ENCODE data around the gene AHNAK2.

Gene AHNAK2

DNA sequence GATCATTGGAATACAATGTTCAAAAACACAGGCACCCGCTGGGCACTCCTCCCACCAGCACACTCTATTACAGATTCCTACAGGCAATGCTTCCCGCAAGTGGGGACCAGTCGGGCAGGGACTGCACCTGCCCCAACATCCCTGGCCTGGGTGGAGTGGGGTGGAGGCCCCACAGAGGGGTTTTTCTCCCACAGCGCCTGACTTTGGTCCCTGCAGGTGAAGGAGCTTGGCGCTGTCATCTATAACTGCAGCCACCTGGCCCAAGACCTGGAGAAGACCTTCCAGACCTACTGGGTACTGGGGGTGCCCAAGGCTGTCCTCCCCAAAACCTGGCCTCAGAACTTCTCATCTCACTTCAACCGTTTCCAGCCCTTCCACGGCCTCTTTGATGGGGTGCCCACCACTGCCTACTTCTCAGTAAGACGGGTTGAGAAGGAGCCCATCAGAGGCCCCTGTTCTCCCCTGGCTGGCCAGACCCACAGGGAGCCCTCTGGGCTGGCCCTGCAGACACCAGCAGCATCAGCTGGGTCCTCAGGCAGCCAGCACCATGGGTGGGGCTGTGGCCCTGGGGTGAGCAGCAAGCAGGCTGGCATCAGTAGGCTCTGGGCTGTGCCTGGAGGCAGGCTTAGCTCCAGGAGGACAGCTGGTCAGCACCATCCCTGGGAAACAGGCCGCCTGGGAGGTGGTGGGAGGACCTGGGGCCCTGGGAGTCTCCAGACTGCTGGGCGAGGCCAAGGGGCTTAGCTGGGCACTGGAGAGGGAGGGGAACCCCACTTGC lies 47.5 kb downstream of the AHNAK2 start:
- no peaks in the 10 kb centered on the region for H3K36me3 ChIP-seq (ENCODE audit: insufficient read depth, low read length)
- H3K9ac ChIP-seq (ENCODE audit: low read depth, low read length): no peak overlapping the region
- no peak overlapping the region for H3K27ac ChIP-seq (ENCODE audit: low read depth, low read length)
- no peaks in the 10 kb centered on the region for H3K9me3 ChIP-seq (ENCODE audit: insufficient read depth, low read depth, low read length)
- H3K4me3 ChIP-seq (ENCODE audit: low read length): no peak overlapping the region
- peaks cover 53% of the 10 kb centered on the region for H3K27me3 ChIP-seq (ENCODE audit: insufficient read depth, low read length)
- H3K4me1 ChIP-seq (ENCODE audit: insufficient read depth, low read length): no peaks in the 10 kb centered on the region
- whole genome bisulfite sequencing: 90% methylated on average over 10 of the region's 10 CpGs

DNA sequence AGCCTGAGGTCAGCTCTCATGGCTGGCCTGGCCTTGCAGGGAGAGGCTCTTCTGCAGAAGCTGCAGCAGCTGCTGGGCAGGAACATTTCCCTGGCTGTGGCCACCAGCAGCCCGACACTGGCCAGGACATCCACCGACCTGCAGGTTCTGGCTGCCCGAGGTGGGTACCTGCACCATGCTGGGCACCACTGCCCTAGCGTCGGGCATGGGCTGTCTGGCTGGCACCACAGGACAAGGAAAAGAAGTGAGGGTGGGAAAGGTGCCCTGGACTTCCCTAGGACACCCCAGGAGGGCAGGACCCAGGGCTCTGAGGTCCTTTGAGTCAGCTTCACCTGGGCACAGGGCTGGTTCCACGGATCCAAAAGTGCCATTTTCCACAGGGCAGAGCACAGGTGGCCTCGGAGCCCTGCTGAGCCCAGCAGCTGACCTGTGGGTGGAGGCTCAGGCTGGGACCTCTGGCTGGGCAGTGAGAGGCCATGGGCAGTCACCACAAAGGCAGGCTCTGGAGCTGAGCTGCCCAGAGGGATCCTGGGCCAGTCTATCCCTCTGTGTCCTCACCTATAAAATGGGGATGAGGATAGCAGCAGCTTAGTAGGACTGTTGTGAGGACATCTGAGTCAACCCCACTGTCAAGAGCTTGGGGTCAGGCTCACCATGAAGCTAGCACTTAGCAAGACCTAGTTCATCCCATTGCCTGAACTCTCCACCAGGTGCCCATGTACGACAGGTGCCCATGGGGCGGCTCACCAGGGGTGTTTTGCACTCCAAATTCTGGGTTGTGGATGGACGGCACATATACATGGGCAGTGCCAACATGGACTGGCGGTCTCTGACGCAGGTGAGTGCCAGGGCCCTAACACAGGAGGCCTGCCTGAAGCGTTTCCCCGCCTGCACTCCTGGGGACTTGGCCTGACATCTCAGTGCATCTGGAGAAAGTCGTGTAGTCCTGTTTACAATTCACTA lies 48.6 kb downstream of the AHNAK2 start:
- peaks cover 42% of the 10 kb centered on the region for H3K27me3 ChIP-seq (ENCODE audit: insufficient read depth, low read length)
- no peaks in the 10 kb centered on the region for H3K36me3 ChIP-seq (ENCODE audit: insufficient read depth, low read length)
- H3K9ac ChIP-seq (ENCODE audit: low read depth, low read length): no peak overlapping the region
- no peaks in the 10 kb centered on the region for H3K9me3 ChIP-seq (ENCODE audit: insufficient read depth, low read depth, low read length)
- no peaks in the 10 kb centered on the region for H3K4me1 ChIP-seq (ENCODE audit: insufficient read depth, low read length)
- no peak overlapping the region for H3K27ac ChIP-seq (ENCODE audit: low read depth, low read length)
- H3K4me3 ChIP-seq (ENCODE audit: low read length): no peak overlapping the region
- 91% methylated on average over 15 of the region's 15 CpGs for WGBS

DNA sequence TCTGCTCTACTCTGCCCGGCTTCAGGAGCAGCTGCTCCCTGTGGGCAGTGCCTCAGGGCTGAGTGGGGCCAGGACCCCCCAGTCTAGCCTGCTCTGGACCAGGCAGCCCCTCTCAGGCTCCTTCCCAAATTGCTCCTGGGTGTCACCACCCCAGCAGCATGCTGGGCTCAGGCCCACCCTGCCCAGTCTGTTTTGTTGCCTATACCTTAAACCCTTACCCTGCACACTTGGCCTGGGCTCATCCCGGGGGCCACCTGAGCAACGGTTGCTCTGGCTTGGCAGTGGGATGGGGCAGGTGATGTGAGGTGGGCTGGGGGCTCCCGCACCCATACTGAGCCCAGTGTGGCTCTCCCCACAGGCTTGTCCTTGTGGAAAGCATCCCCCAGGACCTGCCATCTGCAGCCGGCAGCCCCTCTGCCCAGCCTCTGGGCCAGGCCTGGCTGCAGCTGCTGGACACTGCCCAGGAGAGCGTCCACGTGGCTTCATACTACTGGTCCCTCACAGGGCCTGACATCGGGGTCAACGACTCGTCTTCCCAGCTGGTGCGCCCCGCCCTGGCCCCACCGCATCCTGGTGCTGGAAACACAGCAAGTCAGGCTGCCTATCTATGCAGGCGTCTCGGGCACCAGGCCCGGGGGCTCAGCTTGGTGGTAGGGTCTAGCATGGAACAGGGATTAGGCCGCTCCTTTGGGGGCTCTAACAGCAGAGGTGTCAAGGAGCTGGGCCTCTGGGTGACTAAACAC lies 49.6 kb downstream of the AHNAK2 start:
- Histone ChIP-seq H3K27me3 (ENCODE audit: insufficient read depth, low read length) (peaks cover 35% of the 10 kb centered on the region), H3K36me3 (ENCODE audit: insufficient read depth, low read length) (no peaks in the 10 kb centered on the region), H3K4me3 (ENCODE audit: low read length) (no peak overlapping the region), H3K9me3 (ENCODE audit: insufficient read depth, low read depth, low read length) (peaks cover 3% of the 10 kb centered on the region; the same call in 1 of the 2 replicates), H3K9ac (ENCODE audit: low read depth, low read length) (no peak overlapping the region), H3K4me1 (ENCODE audit: insufficient read depth, low read length) (no peaks in the 10 kb centered on the region), H3K27ac (ENCODE audit: low read depth, low read length) (no peak overlapping the region)
- whole genome bisulfite sequencing: 91% methylated on average over 17 of the region's 17 CpGs

DNA sequence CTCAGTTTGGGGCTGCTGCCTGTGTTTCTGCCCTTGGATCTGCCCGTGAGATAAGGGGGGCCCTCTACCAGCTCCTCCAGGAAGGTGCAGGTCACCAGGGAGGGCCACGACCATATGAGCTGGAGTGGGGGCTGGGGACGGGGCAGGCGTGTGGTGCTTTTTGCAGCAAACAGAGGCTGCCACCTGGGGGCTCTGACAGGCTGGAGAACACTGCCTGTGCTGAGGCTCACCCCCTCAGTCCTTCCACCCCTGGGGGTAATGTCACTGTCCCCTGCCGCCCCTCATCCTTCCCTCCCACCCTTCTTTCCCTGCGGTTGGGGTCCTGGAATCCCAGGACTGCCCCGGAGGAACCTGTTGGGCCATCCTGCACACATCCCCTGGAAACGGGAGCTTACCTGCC lies 50.3 kb downstream of the AHNAK2 start:
- H3K4me3 ChIP-seq (ENCODE audit: low read length): no peak overlapping the region
- no peak overlapping the region for H3K27ac ChIP-seq (ENCODE audit: low read depth, low read length)
- H3K27me3 ChIP-seq (ENCODE audit: insufficient read depth, low read length): peaks cover 31% of the 10 kb centered on the region
- 75% methylated on average over 8 of the region's 8 CpGs for WGBS
- H3K36me3 ChIP-seq (ENCODE audit: insufficient read depth, low read length): no peaks in the 10 kb centered on the region
- no peak overlapping the region for H3K9ac ChIP-seq (ENCODE audit: low read depth, low read length)
- H3K4me1 ChIP-seq (ENCODE audit: insufficient read depth, low read length): no peaks in the 10 kb centered on the region
- H3K9me3 ChIP-seq (ENCODE audit: insufficient read depth, low read depth, low read length): peaks cover 3% of the 10 kb centered on the region; the same call in 1 of the 2 replicates

DNA sequence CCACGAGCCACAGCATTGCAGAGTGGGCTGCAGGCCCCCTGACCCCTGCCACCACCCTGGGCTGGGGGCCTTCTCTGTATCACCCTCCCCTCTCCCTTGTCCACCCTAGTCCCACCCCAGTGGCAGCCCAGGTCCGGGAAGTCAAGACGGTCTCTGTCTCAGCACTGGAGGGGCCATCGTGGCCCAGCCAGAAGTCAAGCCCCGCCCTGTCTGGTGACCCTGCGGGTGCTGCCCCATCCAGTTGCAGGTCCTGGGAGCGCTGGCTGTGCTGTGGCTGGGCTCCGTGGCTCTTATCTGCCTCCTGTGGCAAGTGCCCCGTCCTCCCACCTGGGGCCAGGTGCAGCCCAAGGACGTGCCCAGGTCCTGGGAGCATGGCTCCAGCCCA lies 50.8 kb downstream of the AHNAK2 start:
- H3K4me1 ChIP-seq (ENCODE audit: insufficient read depth, low read length): no peaks in the 10 kb centered on the region
- H3K36me3 ChIP-seq (ENCODE audit: insufficient read depth, low read length): no peaks in the 10 kb centered on the region
- H3K4me3 ChIP-seq (ENCODE audit: low read length): no peak overlapping the region
- 86% methylated on average over 10 of the region's 10 CpGs for WGBS
- H3K9me3 ChIP-seq (ENCODE audit: insufficient read depth, low read depth, low read length): peaks cover 3% of the 10 kb centered on the region; the same call in 1 of the 2 replicates
- peaks cover 26% of the 10 kb centered on the region for H3K27me3 ChIP-seq (ENCODE audit: insufficient read depth, low read length)
- H3K27ac ChIP-seq (ENCODE audit: low read depth, low read length): no peak overlapping the region
- H3K9ac ChIP-seq (ENCODE audit: low read depth, low read length): no peak overlapping the region

DNA sequence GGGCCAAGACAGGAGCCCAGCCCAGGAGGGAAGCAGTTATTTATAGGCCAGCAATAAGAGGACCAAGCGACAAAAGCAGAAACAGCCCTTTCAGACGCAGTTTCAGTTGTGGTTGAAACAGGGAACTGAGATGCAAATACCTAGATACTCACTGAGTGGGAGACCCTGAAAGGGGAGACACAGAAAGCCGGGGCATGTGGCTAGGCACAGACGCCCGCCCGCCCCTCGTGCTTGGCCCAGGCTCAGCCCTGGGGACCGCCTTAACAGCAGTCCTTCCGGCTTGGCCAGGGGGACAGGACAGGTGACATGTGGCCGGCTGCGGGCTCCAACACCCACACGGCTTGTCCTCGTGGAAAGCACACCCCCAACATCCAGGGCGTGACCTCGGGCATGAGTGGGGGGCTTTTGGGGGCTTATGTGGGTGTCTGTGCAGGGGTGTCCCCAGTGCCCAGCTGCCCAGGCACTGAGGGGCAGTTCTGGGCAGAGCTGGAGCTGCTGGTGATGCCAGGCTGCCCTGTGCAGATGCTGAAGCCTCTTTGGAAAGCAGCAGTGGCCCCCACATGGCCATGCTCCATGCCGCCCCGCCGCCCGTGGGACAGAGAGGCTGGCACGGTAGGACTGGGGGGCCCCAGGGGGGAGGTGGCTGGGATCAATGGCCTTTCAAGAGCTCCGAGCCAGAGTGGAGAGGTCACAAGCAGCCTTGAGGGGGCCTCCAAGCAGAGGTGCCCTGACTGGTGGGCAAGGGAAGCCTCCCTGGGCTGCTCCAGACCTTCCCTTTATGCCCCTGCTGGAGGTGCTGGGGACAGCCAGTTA lies 51.3 kb downstream of the AHNAK2 start:
- no peaks in the 10 kb centered on the region for H3K36me3 ChIP-seq (ENCODE audit: insufficient read depth, low read length)
- 92% methylated on average over 21 of the region's 21 CpGs for WGBS
- H3K27me3 ChIP-seq (ENCODE audit: insufficient read depth, low read length): peaks cover 20% of the 10 kb centered on the region
- no peak overlapping the region for H3K4me3 ChIP-seq (ENCODE audit: low read length)
- H3K9ac ChIP-seq (ENCODE audit: low read depth, low read length): no peak overlapping the region
- no peak overlapping the region for H3K27ac ChIP-seq (ENCODE audit: low read depth, low read length)
- H3K9me3 ChIP-seq (ENCODE audit: insufficient read depth, low read depth, low read length): peaks cover 3% of the 10 kb centered on the region; the same call in 1 of the 2 replicates
- no peaks in the 10 kb centered on the region for H3K4me1 ChIP-seq (ENCODE audit: insufficient read depth, low read length)

DNA sequence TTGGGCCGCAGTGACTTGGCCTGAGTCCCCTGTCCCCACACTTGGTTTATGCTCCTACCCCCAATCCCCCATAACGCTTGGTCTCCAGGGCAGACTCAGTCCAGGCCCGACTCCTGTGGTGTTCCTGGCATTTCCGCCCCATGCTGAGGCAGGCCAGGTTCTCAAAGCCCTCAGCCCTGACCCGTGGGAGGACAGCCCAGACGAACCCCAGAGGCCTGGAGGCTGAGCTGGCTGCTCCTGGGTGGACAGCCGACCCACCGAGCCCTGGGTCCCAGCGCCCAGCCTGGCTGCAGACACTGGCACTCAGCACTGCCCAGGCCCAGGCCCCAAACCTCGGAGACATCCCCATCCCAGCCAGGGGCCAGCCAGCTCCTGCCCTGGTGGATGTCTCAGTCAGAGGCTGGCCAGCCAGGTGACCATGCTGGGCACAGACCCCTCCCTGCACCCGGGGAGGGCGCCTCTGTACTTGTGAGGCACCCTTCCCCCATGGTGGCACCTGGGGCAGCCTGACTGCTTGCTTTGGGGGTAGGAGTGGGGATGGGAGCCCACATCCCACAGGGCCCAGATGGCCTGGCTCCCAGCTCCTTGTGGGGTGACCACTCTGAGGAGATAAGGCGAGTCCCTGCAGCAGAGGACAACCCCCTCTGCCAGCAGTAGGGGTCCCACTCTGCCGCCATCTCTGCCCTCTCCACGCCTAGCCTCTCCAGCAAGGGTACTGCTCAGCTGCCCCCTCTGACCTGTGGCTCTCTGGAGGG lies 52.1 kb downstream of the AHNAK2 start:
- 86% methylated on average over 15 of the region's 15 CpGs for WGBS
- Histone ChIP-seq H3K27ac (ENCODE audit: low read depth, low read length) (no peak overlapping the region), H3K9ac (ENCODE audit: low read depth, low read length) (no peak overlapping the region)

DNA sequence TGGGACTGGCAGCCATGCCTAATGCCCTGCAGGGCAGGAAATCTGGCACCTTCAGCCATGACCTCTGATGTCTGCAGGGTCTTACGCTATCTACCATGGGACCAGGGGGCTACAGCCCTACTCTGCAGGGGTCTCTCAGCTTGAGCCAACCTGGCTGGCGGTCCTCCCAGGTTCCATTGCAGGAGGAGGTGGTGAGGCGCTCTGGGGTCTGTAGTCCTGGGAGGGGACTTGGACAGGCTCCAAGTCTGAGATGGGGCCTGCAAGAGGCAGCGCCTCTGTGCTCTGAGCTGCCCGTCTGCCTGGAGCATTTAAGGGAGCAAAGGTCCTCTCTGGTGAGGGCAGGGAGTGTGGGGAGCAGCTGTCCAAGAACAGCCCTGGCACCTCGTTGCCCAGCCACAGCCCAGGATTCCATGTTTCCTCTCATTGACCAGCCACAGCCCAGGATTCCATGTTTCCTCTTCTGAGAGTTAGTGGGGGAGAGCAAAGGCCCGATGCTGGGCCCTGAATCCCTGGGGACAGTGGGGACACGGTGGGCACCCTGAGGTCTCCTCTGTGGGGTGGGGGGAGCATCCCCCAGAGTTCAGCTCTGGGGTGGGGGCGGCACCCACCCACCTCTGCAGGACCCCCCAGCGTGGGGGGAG lies 52.8 kb downstream of the AHNAK2 start:
- H3K27ac ChIP-seq (ENCODE audit: low read depth, low read length): no peak overlapping the region
- 91% methylated on average over 9 of the region's 10 CpGs for WGBS
- no peaks in the 10 kb centered on the region for H3K36me3 ChIP-seq (ENCODE audit: insufficient read depth, low read length)
- H3K4me1 ChIP-seq (ENCODE audit: insufficient read depth, low read length): no peaks in the 10 kb centered on the region
- H3K4me3 ChIP-seq (ENCODE audit: low read length): no peak overlapping the region
- peaks cover 5% of the 10 kb centered on the region; the same call in 1 of the 2 replicates for H3K27me3 ChIP-seq (ENCODE audit: insufficient read depth, low read length)
- H3K9me3 ChIP-seq (ENCODE audit: insufficient read depth, low read depth, low read length): peaks cover 3% of the 10 kb centered on the region; the same call in 1 of the 2 replicates
- H3K9ac ChIP-seq (ENCODE audit: low read depth, low read length): no peak overlapping the region

More for the DNA sequence above, 52.1 kb downstream of the AHNAK2 start:
- Histone ChIP-seq H3K36me3 (ENCODE audit: insufficient read depth, low read length) (no peaks in the 10 kb centered on the region), H3K4me1 (ENCODE audit: insufficient read depth, low read length) (no peaks in the 10 kb centered on the region), H3K27me3 (ENCODE audit: insufficient read depth, low read length) (peaks cover 12% of the 10 kb centered on the region), H3K4me3 (ENCODE audit: low read length) (no peak overlapping the region), H3K9me3 (ENCODE audit: insufficient read depth, low read depth, low read length) (peaks cover 3% of the 10 kb centered on the region; the same call in 1 of the 2 replicates)

DNA sequence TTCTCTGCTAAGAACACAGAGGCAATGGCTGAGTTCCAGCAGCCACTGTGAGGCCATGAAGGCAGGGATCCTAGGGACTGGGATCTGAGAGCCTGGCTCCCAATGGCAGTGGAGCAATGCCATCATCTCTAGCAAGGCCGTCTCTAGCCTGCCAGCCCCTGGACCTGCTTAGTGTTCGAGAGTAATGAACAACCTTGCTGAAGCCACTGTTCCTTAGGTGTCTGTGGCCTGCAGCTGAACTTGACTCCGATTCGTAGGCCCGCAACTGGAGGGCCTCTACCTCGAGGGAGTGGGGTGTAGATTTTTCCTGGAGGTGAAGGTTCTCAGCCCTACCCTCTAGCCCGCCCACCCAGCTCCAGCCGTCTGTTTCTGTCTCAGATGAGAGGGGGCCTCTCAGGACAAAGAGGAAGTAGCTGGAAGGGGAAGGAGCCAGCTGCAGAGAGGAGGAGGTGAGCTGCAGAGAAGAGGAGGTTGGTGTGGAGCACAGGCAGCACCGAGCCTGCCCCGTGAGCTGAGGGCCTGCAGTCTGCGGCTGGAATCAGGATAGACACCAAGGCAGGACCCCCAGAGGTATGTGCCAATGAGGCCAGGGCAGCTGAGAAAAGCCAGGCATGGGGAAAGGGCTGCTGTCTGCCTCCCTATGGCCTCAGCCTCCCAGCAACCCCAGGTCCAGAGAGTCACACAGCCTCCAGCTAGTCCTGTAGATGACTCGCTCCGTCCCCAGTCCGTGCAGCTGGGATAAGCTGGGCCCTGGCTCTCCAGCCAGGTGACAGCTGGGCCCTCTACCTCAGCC lies 53.6 kb downstream of the AHNAK2 start, which contains the start of gene PLD4:
PLD4 (plus strand) TSS at position 459 of the 793 bp plus-strand sequence. CDS start 2,262 bp downstream, outside the sequence.
- Histone ChIP-seq H3K9ac (ENCODE audit: low read depth, low read length) (no peak within 1 kb of the TSS), H3K4me3 (ENCODE audit: low read length) (no peak within 1 kb of the TSS)

More for the DNA sequence above, 53.6 kb downstream of the AHNAK2 start, which contains the start of gene PLD4:
- Histone ChIP-seq H3K27me3 (ENCODE audit: insufficient read depth, low read length) (peaks cover under 1% of the 10 kb centered on the region; the same call in 1 of the 2 replicates), H3K9me3 (ENCODE audit: insufficient read depth, low read depth, low read length) (peaks cover 3% of the 10 kb centered on the region; the same call in 1 of the 2 replicates), H3K36me3 (ENCODE audit: insufficient read depth, low read length) (no peaks in the 10 kb centered on the region), H3K4me1 (ENCODE audit: insufficient read depth, low read length) (no peaks in the 10 kb centered on the region), H3K27ac (ENCODE audit: low read depth, low read length) (no peak within 1 kb of the TSS)
- 90% methylated on average over 14 of the region's 14 CpGs for WGBS

Data from HUES64 (cell line).